Hepatic stellate cell (primary cell): ENCODE results near the gene SORBS2.

Source experiments
- DNase-seq: peaks from one replicate; pipeline ENCODE4 v3.0.0; 2011; ENCODE audit warnings: low spot score

The SORBS2 gene

GRCh38 chr4:185774845-185775680 is 36.9 kb downstream of the SORBS2 start:
- DNase-seq: peak; percentile 65

GRCh38 chr4:185774131-185774653 is 37.8 kb downstream of the SORBS2 start:
- no peak for DNase-seq

GRCh38 chr4:185773419-185773818 is 38.6 kb downstream of the SORBS2 start:
- DNase-seq: no peak

- DNase-seq: no peak
Measured at GRCh38 chr4:185772391-185773093, 39.5 kb downstream of the SORBS2 start.

GRCh38 chr4:185771711-185772390 is 40.1 kb downstream of the SORBS2 start:
- peak; percentile 34 for DNase-seq

GRCh38 chr4:185767528-185767927 is 44.5 kb downstream of the SORBS2 start:
- no peak for DNase-seq

GRCh38 chr4:185764876-185765275 is 47.1 kb downstream of the SORBS2 start:
- DNase-seq: no peak

- no peak for DNase-seq
Measured at GRCh38 chr4:185761352-185762235, 50.4 kb downstream of the SORBS2 start.

- DNase-seq: no peak
Measured at GRCh38 chr4:185758807-185759206, 53.2 kb downstream of the SORBS2 start.

- no peak for DNase-seq
Measured at GRCh38 chr4:185755451-185755850, 56.5 kb downstream of the SORBS2 start.

- no peak for DNase-seq
Measured at GRCh38 chr4:185754961-185755360, 57.0 kb downstream of the SORBS2 start.

GRCh38 chr4:185752872-185753271 is 59.1 kb downstream of the SORBS2 start:
- DNase-seq: no peak

GRCh38 chr4:185749858-185750257 is 62.1 kb downstream of the SORBS2 start:
- no peak for DNase-seq

- no peak for DNase-seq
Measured at GRCh38 chr4:185748901-185749390, 63.0 kb downstream of the SORBS2 start.

GRCh38 chr4:185745891-185746290 is 66.1 kb downstream of the SORBS2 start:
- DNase-seq: no peak

- no peak for DNase-seq
Measured at GRCh38 chr4:185744946-185745345, 67.0 kb downstream of the SORBS2 start.

- DNase-seq: no peak
Measured at GRCh38 chr4:185744488-185744862, 67.5 kb downstream of the SORBS2 start.

- no peak for DNase-seq
Measured at GRCh38 chr4:185743722-185744487, 68.1 kb downstream of the SORBS2 start.

- no peak for DNase-seq
Measured at GRCh38 chr4:185742766-185743165, 69.2 kb downstream of the SORBS2 start.

- no peak for DNase-seq
Measured at GRCh38 chr4:185741795-185742194, 70.2 kb downstream of the SORBS2 start.

GRCh38 chr4:185740471-185740873 is 71.5 kb downstream of the SORBS2 start:
- DNase-seq: no peak
